AG04450 (cell line): ENCODE measurements around the gene PIGBOS1. TPM values are rescaled to one million over a fixed set of nuclear protein-coding genes. Genes with fewer than 3 reads are reported as not detected.

Experiments used
- CTCF ChIA-PET: fragments of 300-600, 350-600 bp; formaldehyde crosslinking; extraction: SDS; loops from one replicate; lab custom pipeline; 2022; ENCODE audit warnings: antibody characterized with exemption, inconsistent platforms; lab: Charles Lee
- POLR2A ChIA-PET: fragments of 350-600 bp; formaldehyde crosslinking; extraction: SDS; loops from one replicate; lab custom pipeline; 2021; ENCODE audit warnings: antibody characterized with exemption, inconsistent platforms; lab: Yijun Ruan, JAX
- DNase-seq: peaks from one replicate; pipeline ENCODE4 v3.0.0-alpha.2; 2011; ENCODE audit warnings: low read depth, low spot score
- H3K27ac ChIP-seq: one replicate; pipeline ENCODE4 v1.5.1; 2012; ENCODE audit warnings: low read depth, low read length, control low read depth
- H3K27me3 ChIP-seq: one replicate; pipeline ENCODE4 v1.6.0; 2012; ENCODE audit warnings: low read length; ENCODE audit not compliant: control insufficient read depth, insufficient read depth
- H3K4me3 ChIP-seq: 2 replicates; pipeline ENCODE4 v1.5.1; 2011; ENCODE audit warnings: mild to moderate bottlenecking, low read depth, low read length, control low read depth
- H3K9me3 ChIP-seq: 2 replicates; pipeline ENCODE4 v1.5.1; 2012; ENCODE audit warnings: low read length; ENCODE audit not compliant: control insufficient read depth, insufficient read depth
- polyA plus RNA-seq: library from polyadenylated mRNA; depleted of rRNA; stranded (reverse); fragments of >200 nt; gene quantifications from 2 replicates; pipeline ENCODE4 v1.2.3, GENCODE V29; 2011; rRNA removed
- TF ChIP-seq, protein P1 (sequence below): IDR thresholded peaks from 2 replicates; pipeline ENCODE4 v1.5.1; 2011; ENCODE audit warnings: low read depth, low read length, control low read depth, inconsistent platforms

Gene PIGBOS1
- polyA plus RNA-seq, 1 experiment = 19.7 TPM

DNA sequence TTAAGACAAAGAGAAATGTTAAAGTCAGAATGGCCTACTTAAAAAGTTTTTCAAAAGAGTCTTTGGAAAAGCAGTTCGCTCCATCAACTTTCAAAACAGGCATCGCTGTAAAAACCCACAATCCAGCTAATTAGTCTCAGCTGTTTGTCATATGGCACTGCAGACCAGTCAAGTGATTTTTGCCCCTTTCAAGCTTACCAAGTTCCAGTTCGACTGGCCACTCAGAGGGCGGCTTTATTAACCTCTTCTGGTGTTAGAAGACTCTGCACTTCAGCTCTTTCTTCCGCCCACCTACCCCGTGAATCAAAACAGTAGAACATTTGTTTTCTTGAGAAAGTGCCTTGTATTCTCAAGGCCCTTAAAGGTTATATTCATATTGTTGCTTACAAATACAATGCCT is 48.6 kb downstream of the PIGBOS1 start:
- TF ChIP-seq, protein P1, sequence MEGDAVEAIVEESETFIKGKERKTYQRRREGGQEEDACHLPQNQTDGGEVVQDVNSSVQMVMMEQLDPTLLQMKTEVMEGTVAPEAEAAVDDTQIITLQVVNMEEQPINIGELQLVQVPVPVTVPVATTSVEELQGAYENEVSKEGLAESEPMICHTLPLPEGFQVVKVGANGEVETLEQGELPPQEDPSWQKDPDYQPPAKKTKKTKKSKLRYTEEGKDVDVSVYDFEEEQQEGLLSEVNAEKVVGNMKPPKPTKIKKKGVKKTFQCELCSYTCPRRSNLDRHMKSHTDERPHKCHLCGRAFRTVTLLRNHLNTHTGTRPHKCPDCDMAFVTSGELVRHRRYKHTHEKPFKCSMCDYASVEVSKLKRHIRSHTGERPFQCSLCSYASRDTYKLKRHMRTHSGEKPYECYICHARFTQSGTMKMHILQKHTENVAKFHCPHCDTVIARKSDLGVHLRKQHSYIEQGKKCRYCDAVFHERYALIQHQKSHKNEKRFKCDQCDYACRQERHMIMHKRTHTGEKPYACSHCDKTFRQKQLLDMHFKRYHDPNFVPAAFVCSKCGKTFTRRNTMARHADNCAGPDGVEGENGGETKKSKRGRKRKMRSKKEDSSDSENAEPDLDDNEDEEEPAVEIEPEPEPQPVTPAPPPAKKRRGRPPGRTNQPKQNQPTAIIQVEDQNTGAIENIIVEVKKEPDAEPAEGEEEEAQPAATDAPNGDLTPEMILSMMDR = no peak
- no peaks in the 10 kb centered on the region for H3K27me3 ChIP-seq
- POLR2A ChIA-PET = no interaction called here
- H3K4me3 ChIP-seq = no peak overlapping the region
- no peak overlapping the region for H3K27ac ChIP-seq
- DNase-seq = no peak
- no peaks in the 10 kb centered on the region for H3K9me3 ChIP-seq
- CTCF ChIA-PET = no interaction called here

DNA sequence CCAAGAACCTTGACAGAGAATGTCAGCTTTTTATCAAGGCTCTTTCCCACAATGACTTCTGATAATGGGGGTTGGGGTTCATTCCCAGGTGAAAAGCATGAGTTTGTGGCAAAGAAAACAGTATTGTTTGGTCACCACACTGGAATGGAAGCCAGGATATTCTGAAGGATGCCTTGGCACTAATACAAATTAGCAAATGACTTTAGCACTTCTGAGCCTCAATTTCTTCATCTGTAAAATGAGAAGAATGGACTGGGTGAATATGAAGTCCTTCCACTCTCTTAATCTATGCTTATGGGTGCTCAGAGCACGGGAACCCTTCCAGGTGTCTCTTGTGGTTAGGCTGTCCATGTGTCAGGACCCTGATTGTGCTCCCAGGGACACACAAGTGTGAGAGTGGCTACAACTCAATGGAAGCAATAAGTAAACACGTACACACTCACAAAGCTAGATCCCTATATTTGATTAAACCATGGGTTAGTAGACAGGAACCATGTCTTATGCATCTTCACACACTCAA is 50.7 kb downstream of the PIGBOS1 start:
- H3K4me3 ChIP-seq = no peak overlapping the region
- DNase-seq = no peak
- ChIA-PET POLR2A (no interaction called here), CTCF (interaction anchor here (1.0 kb wide), 1 partner anchor 23 kb away, joined by 3 read pairs; no protein-coding TSS in a partner anchor)
- H3K27me3 ChIP-seq = no peaks in the 10 kb centered on the region
- H3K27ac ChIP-seq = no peak overlapping the region
- H3K9me3 ChIP-seq = no peaks in the 10 kb centered on the region
- TF ChIP-seq, protein P1 = no peak

DNA sequence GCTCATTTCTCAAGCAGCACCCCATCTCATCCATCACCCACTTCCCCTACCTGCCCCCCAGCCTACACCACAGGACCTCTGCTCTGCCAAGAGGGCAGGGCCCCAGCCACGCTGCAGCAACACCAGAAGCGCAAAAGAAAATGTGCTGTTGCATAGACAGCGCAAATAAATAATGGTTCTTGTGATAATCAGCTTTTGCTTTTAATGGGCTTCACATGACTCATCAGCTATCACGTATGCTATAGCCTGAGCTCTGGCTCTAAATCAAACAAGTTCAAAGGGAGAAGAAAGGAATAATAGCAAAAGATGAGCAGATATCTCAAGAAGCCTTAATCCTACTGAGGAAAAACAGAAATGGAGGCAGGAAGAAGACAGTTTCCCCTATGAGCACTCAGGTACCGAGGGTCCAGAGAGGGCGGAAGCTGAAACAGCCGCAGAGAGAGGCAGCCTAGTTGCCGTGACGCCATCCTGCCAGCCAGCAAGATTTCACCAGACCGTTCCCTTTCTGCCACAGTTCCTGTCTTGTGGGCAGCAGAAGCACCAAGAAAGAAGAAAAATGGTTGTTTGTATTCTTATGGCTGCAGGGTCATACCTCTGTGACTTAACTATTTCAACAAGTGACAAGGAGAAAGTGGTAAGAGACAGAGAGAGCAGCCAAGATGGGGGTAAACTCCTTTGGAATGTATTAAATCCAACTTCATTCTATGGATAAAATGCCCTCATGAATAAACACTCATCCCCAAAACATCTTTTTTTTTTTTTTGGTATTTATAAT is 51.3 kb downstream of the PIGBOS1 start:
- Histone ChIP-seq H3K4me3 (no peak overlapping the region; the same call in 1 of the 2 replicates), H3K9me3 (no peaks in the 10 kb centered on the region), H3K27ac (peak overlapping the region; percentile 68), H3K27me3 (no peaks in the 10 kb centered on the region)
- ChIA-PET POLR2A (interaction anchor here (0.6 to 1.1 kb wide), 4 partner anchors 15 to 141 kb away, joined by 3 read pairs; partner anchors contain the start of genes CCPG1 and PIERCE2), CTCF (interaction anchor here (0.8 to 1.5 kb wide), 5 partner anchors 10 to 172 kb away, joined by 3 to 13 read pairs (median 4); no protein-coding TSS in a partner anchor)
- TF ChIP-seq, protein P1 = no peak
- DNase-seq = no peak

Other genes with a start within 250 kb of the PIGBOS1 start
- 84.6 and 119 TPM in 2 replicates for gene RSL24D1, start 122.2 kb downstream of the PIGBOS1 start, polyA plus RNA-seq
- gene RAB27A, start 29.3 kb downstream of the PIGBOS1 start, polyA plus RNA-seq = 26.2 and 34.8 TPM in 2 replicates
- 17.5 and 19.6 TPM in 2 replicates for gene PIGB, start 99 bp upstream of the PIGBOS1 start, polyA plus RNA-seq
- gene CCPG1, start 89.2 kb upstream of the PIGBOS1 start, polyA plus RNA-seq = 32.0 and 43.7 TPM in 2 replicates
- gene PIERCE2, start 89.4 kb upstream of the PIGBOS1 start, polyA plus RNA-seq = 2.1 and 3.0 TPM in 2 replicates
- 0.77 and 1.5 TPM in 2 replicates for gene DNAAF4, start 189.1 kb upstream of the PIGBOS1 start, polyA plus RNA-seq